Measurements from ENCODE around the gene ECI2.

The ECI2 gene

GRCh38 chr6:4134841-4135664 is at the start of gene ECI2:
TSS of gene ECI2 (minus strand) at chr6:4135575. CDS start at chr6:4135560, 15 bp downstream.
- DNase-seq (ENCODE audit: low read depth), result no peak

- DNase-seq (ENCODE audit: low read depth), result peak; percentile 7
Measured at GRCh38 chr6:4180652-4181255, 45.4 kb upstream of the ECI2 start.

- no peak for DNase-seq (ENCODE audit: low read depth)
Measured at GRCh38 chr6:4179960-4180651, 44.7 kb upstream of the ECI2 start.

- DNase-seq (ENCODE audit: low read depth), result no peak
Measured at GRCh38 chr6:4178737-4179333, 43.5 kb upstream of the ECI2 start.

GRCh38 chr6:4176907-4177306 is 41.5 kb upstream of the ECI2 start:
- DNase-seq (ENCODE audit: low read depth), result no peak

GRCh38 chr6:4174042-4174441 is 38.7 kb upstream of the ECI2 start:
- DNase-seq (ENCODE audit: low read depth), result no peak

GRCh38 chr6:4172368-4172767 is 37.0 kb upstream of the ECI2 start:
- DNase-seq (ENCODE audit: low read depth), result no peak

GRCh38 chr6:4170297-4170696 is 34.9 kb upstream of the ECI2 start:
- no peak for DNase-seq (ENCODE audit: low read depth)

- peak; percentile 12 for DNase-seq (ENCODE audit: low read depth)
Measured at GRCh38 chr6:4169028-4169789, 33.8 kb upstream of the ECI2 start.

- no peak for DNase-seq (ENCODE audit: low read depth)
Measured at GRCh38 chr6:4167833-4168232, 32.5 kb upstream of the ECI2 start.

GRCh38 chr6:4167123-4167522 is 31.7 kb upstream of the ECI2 start:
- DNase-seq (ENCODE audit: low read depth), result no peak

GRCh38 chr6:4164456-4164855 is 29.1 kb upstream of the ECI2 start:
- no peak for DNase-seq (ENCODE audit: low read depth)

- DNase-seq (ENCODE audit: low read depth), result no peak
Measured at GRCh38 chr6:4164117-4164442, 28.7 kb upstream of the ECI2 start.

GRCh38 chr6:4163408-4164116 is 28.2 kb upstream of the ECI2 start:
- DNase-seq (ENCODE audit: low read depth), result no peak

GRCh38 chr6:4162370-4162769 is 27.0 kb upstream of the ECI2 start:
- no peak for DNase-seq (ENCODE audit: low read depth)

- no peak for DNase-seq (ENCODE audit: low read depth)
Measured at GRCh38 chr6:4159491-4159890, 24.1 kb upstream of the ECI2 start.

- DNase-seq (ENCODE audit: low read depth), result no peak
Measured at GRCh38 chr6:4157506-4157905, 22.1 kb upstream of the ECI2 start.

GRCh38 chr6:4155848-4156466 is 20.6 kb upstream of the ECI2 start:
- DNase-seq (ENCODE audit: low read depth), result peak; percentile 75

GRCh38 chr6:4153514-4153985 is 18.2 kb upstream of the ECI2 start:
- no peak for DNase-seq (ENCODE audit: low read depth)

- no peak for DNase-seq (ENCODE audit: low read depth)
Measured at GRCh38 chr6:4145083-4145482, 9.7 kb upstream of the ECI2 start.

GRCh38 chr6:4139272-4139671 is 3.9 kb upstream of the ECI2 start:
- DNase-seq (ENCODE audit: low read depth), result no peak

All from stromal cell of bone marrow (primary cell).